ENCODE results near the gene NFYA.
A peak's percentile ranks its signal among the peaks of the same experiment; 100 is the strongest.

DNA sequence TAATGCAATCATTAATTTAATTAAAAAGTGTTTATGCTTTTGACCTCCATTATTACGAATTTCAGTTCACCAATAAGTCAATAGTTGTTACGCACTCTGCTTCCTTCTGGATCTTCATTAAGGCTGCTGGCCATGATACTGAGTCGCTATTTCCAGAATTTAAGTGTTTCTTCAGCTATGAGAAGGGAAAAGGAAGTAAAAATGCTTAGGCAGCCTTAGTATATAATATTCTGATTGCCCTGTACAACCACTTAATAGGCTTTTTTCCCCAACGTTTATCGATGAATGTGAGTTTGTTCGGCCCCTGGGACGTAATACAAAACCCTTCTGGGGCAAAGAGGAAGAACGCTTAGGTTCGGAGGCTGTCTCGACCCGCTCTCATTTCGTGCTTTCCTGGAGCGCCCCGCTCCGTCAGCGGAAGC lies 1.3 kb upstream of the NFYA start:
- TF ChIP-seq POLR2AphosphoS5 (IDR thresholded peaks at IDR 0.05; ENCODE audit: borderline replicate concordance, low read depth, low read length) (0 out of 2 replicates have a peak, but pooled peaks have one; percentile 79), EZH2 (IDR thresholded peaks at IDR 0.05) (no peak)
